ENCODE measurements around the gene PAPOLB.

DNA sequence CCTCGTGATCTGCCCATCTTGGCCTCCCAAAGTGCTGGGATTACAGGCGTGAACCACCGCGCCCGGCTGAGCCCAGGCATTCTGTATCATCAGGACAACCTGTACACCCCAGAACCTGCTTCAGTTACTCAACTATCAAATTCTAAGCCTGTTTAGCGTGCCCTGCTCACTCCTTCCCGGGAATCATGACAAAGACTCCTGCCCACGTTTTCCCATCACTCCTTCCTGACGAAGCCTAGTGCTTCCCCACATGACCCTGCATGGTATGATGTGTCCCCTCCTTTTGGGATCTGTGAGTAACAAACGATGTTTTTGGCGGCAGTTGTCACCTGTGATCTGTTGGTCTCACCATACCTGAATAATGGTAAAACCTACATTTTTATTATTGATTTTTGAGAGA lies 33.9 kb upstream of the PAPOLB start:
- TF ChIP-seq POLR2A (IDR thresholded peaks at IDR 0.05) (no peak), EP300 (IDR thresholded peaks at IDR 0.05) (no peak), POLR2AphosphoS5 (IDR thresholded peaks at IDR 0.05) (no peak)
- TF ChIP-seq, protein P1, sequence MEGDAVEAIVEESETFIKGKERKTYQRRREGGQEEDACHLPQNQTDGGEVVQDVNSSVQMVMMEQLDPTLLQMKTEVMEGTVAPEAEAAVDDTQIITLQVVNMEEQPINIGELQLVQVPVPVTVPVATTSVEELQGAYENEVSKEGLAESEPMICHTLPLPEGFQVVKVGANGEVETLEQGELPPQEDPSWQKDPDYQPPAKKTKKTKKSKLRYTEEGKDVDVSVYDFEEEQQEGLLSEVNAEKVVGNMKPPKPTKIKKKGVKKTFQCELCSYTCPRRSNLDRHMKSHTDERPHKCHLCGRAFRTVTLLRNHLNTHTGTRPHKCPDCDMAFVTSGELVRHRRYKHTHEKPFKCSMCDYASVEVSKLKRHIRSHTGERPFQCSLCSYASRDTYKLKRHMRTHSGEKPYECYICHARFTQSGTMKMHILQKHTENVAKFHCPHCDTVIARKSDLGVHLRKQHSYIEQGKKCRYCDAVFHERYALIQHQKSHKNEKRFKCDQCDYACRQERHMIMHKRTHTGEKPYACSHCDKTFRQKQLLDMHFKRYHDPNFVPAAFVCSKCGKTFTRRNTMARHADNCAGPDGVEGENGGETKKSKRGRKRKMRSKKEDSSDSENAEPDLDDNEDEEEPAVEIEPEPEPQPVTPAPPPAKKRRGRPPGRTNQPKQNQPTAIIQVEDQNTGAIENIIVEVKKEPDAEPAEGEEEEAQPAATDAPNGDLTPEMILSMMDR (IDR thresholded peaks at IDR 0.05), result no peak

Measured in upper lobe of left lung (tissue), 4 donors.